ENCODE data around the gene CREBBP.

DNA sequence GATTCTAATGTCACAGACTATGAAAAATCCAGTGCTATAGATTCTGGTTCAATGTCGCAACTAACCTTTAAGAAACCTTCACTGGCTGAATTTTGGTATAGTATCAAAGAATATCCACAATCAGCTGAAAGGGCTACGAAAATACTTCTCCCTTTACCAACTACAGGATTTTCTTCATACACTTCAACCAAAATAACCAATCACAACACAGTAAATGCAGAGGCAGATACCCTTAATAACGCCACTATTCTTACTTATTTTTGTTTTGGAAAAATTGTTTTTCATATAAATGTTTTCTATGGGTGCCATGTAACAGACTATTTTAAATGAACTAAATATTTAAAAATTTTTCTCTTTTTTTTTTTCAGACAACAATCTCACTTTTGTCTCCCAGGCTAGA, 114.3 kb downstream of the CREBBP start:
- TF ChIP-seq, protein P1, sequence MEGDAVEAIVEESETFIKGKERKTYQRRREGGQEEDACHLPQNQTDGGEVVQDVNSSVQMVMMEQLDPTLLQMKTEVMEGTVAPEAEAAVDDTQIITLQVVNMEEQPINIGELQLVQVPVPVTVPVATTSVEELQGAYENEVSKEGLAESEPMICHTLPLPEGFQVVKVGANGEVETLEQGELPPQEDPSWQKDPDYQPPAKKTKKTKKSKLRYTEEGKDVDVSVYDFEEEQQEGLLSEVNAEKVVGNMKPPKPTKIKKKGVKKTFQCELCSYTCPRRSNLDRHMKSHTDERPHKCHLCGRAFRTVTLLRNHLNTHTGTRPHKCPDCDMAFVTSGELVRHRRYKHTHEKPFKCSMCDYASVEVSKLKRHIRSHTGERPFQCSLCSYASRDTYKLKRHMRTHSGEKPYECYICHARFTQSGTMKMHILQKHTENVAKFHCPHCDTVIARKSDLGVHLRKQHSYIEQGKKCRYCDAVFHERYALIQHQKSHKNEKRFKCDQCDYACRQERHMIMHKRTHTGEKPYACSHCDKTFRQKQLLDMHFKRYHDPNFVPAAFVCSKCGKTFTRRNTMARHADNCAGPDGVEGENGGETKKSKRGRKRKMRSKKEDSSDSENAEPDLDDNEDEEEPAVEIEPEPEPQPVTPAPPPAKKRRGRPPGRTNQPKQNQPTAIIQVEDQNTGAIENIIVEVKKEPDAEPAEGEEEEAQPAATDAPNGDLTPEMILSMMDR (IDR thresholded peaks at IDR 0.05; ENCODE audit: insufficient read depth, low read depth, low read length), result no peak
- no peak for TF ChIP-seq EZH2 (IDR thresholded peaks at IDR 0.05; ENCODE audit: insufficient read depth, low read length)

Data from astrocyte (in vitro differentiated cells and primary cell).